OCI-LY7 (cell line): Measurements from ENCODE around the gene ATP2A2. TPM values are rescaled to one million over a fixed set of nuclear protein-coding genes. Genes with fewer than 3 reads are reported as not detected.

Source experiments
- BruUV-seq: library from RNA; stranded (reverse); fragments of 400-500 nt; replicated peaks from 2 replicates; lab custom pipeline; 2021; lab: Mats Ljungman, UMichigan
- CTCF ChIA-PET: fragments of 300-600 bp; sonication (Branson Sonifier 250); formaldehyde crosslinking; loops from one replicate; lab custom pipeline; 2022; ENCODE audit warnings: antibody characterized with exemption; ENCODE audit not compliant: unreplicated experiment; lab: Charles Lee
- POLR2A ChIA-PET: fragments of 300-600 bp; sonication (Branson Sonifier 250); formaldehyde crosslinking; loops from one replicate; lab custom pipeline; 2022; ENCODE audit warnings: antibody characterized with exemption; lab: Charles Lee
- DNase-seq: peaks from one replicate; pipeline ENCODE4 v3.0.0-alpha.2; 2015; ENCODE audit warnings: low spot score
- H2AFZ ChIP-seq: fragments of 200-600 bp; sonication (generic), shearing (Covaris generic); 2 replicates; pipeline ENCODE4 v1.6.1; 2014; ENCODE audit warnings: mild to moderate bottlenecking, antibody characterized with exemption, low read length, moderate library complexity
- H3K27ac ChIP-seq: fragments of 200-600 bp; sonication (generic); 2 replicates; pipeline ENCODE4 v1.5.1; 2014; ENCODE audit warnings: mixed run types, low read depth, mild to moderate bottlenecking, moderate library complexity, low read length, inconsistent platforms; ENCODE audit not compliant: poor library complexity, severe bottlenecking
- H3K36me3 ChIP-seq: fragments of 200-600 bp; sonication (generic); 2 replicates; pipeline ENCODE4 v1.6.1; 2014; ENCODE audit warnings: mild to moderate bottlenecking, antibody characterized with exemption, low read length, moderate library complexity, mixed read lengths; ENCODE audit not compliant: insufficient read depth
- H3K4me1 ChIP-seq: fragments of 200-600 bp; sonication (generic); 2 replicates; pipeline ENCODE4 v1.5.1; 2014; ENCODE audit warnings: mild to moderate bottlenecking, low read length; ENCODE audit not compliant: insufficient read depth, poor library complexity, severe bottlenecking
- H3K4me2 ChIP-seq: fragments of 200-600 bp; sonication (generic); 2 replicates; pipeline ENCODE4 v1.6.1; 2014; ENCODE audit warnings: mild to moderate bottlenecking, low read length
- H3K4me3 ChIP-seq: fragments of 200-600 bp; sonication (generic); 2 replicates; pipeline ENCODE4 v1.5.1; 2014; ENCODE audit warnings: mild to moderate bottlenecking, low read depth, low read length; ENCODE audit not compliant: poor library complexity, severe bottlenecking
- H3K79me2 ChIP-seq: fragments of 200-600 bp; sonication (generic); 2 replicates; pipeline ENCODE4 v1.6.1; 2016; ENCODE audit warnings: low read depth, mild to moderate bottlenecking, low read length, moderate library complexity, mixed read lengths; ENCODE audit not compliant: insufficient read depth
- H3K9me2 ChIP-seq: fragments of 200-600 bp; sonication (generic); 2 replicates; pipeline ENCODE4 v1.6.1; 2016; ENCODE audit warnings: mild to moderate bottlenecking, low read length, mixed read lengths; ENCODE audit not compliant: insufficient read depth
- H3K9me3 ChIP-seq: fragments of 200-600 bp; sonication (generic); 2 replicates; pipeline ENCODE4 v1.6.1; 2014; ENCODE audit warnings: mild to moderate bottlenecking, mixed run types, low read length, mixed read lengths
- H4K20me1 ChIP-seq: fragments of 200-600 bp; sonication (generic); 2 replicates; pipeline ENCODE4 v1.6.1; 2014; ENCODE audit warnings: mild to moderate bottlenecking, antibody characterized with exemption, low read length, moderate library complexity, mixed read lengths; ENCODE audit not compliant: insufficient read depth
- EZH2phosphoT487 ChIP-seq: fragments of 200-600 bp; sonication (generic); IDR thresholded peaks from 2 replicates; pipeline ENCODE4 v1.6.1; 2018; ENCODE audit warnings: low read depth, borderline replicate concordance, mild to moderate bottlenecking, mixed run types, antibody characterized with exemption, low read length, moderate library complexity, mixed read lengths
- intact Hi-C: fragments of 100-400 bp; cut with micrococcal nuclease; formaldehyde crosslinking; loops from one replicate; pipeline ENCODE4 v1.10.0; 2022; ENCODE audit not compliant: unreplicated experiment
- total RNA-seq, 2 experiments: library from RNA; depleted of rRNA in 1 of 2; stranded (reverse); fragments of >200 nt in 1 of 2; shearing (Covaris generic) in 1 of 2; gene quantifications; 2 replicates each; pipeline ENCODE4 v1.2.3, GENCODE V29; 2014 to 2022
- TF ChIP-seq, protein P1 (sequence below): fragments of 200-600 bp; sonication (generic); conservative IDR thresholded peaks from 2 replicates; pipeline ENCODE4 v1.5.1; 2014; ENCODE audit warnings: mild to moderate bottlenecking, antibody characterized with exemption, low read length, moderate library complexity, mixed read lengths

The ATP2A2 gene
- total RNA-seq, 2 experiments from 2014 or later: 93.5 to 178 TPM

- Histone ChIP-seq H3K4me2 (no peak overlapping the region), H3K36me3 (no peaks in the 10 kb centered on the region), H3K4me1 (peaks cover 5% of the 10 kb centered on the region), H3K9me3 (no peaks in the 10 kb centered on the region), H4K20me1 (no peaks in the 10 kb centered on the region), H2AFZ (no peak overlapping the region), H3K79me2 (no peaks in the 10 kb centered on the region), H3K9me2 (no peaks in the 10 kb centered on the region), H3K27ac (no peak overlapping the region), H3K4me3 (no peak overlapping the region)
- DNase-seq: no peak
- no peak for TF ChIP-seq EZH2phosphoT487
- TF ChIP-seq, protein P1, sequence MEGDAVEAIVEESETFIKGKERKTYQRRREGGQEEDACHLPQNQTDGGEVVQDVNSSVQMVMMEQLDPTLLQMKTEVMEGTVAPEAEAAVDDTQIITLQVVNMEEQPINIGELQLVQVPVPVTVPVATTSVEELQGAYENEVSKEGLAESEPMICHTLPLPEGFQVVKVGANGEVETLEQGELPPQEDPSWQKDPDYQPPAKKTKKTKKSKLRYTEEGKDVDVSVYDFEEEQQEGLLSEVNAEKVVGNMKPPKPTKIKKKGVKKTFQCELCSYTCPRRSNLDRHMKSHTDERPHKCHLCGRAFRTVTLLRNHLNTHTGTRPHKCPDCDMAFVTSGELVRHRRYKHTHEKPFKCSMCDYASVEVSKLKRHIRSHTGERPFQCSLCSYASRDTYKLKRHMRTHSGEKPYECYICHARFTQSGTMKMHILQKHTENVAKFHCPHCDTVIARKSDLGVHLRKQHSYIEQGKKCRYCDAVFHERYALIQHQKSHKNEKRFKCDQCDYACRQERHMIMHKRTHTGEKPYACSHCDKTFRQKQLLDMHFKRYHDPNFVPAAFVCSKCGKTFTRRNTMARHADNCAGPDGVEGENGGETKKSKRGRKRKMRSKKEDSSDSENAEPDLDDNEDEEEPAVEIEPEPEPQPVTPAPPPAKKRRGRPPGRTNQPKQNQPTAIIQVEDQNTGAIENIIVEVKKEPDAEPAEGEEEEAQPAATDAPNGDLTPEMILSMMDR: no peak
- ChIA-PET CTCF (interaction anchor here (1.0 kb wide), 1 partner anchor 35 kb away, joined by 3 read pairs; no protein-coding TSS in a partner anchor), POLR2A (interaction anchor here (0.6 kb wide), 3 partner anchors 9 to 61 kb away, joined by 3 to 6 read pairs (median 5); no protein-coding TSS in a partner anchor)
- intact Hi-C loops: loop anchor here (1.0 to 5.0 kb wide), 2 partner anchors 145 to 198 kb away; partner anchors contain the start of gene C12orf76
- BruUV-seq: no TSS peak
Observed at GRCh38 chr12:110244829-110245228, 36.2 kb upstream of the ATP2A2 start.

GRCh38 chr12:110245369-110245772 is 35.7 kb upstream of the ATP2A2 start:
- no peaks in the 10 kb centered on the region for H4K20me1 ChIP-seq
- no peak for TF ChIP-seq EZH2phosphoT487
- TF ChIP-seq, protein P1: peak; percentile 86
- DNase-seq: peak; percentile 68
- 0 out of 2 replicates have a peak overlapping the region, but pooled peaks have one; percentile 21 for H3K4me2 ChIP-seq
- H3K9me2 ChIP-seq: no peaks in the 10 kb centered on the region
- H3K9me3 ChIP-seq: no peaks in the 10 kb centered on the region
- CTCF ChIA-PET: no interaction called here
- no TSS peak for BruUV-seq
- no peak overlapping the region for H2AFZ ChIP-seq
- H3K27ac ChIP-seq: no peak overlapping the region
- H3K4me3 ChIP-seq: no peak overlapping the region
- no peaks in the 10 kb centered on the region for H3K36me3 ChIP-seq
- H3K79me2 ChIP-seq: no peaks in the 10 kb centered on the region
- peaks cover 5% of the 10 kb centered on the region for H3K4me1 ChIP-seq
- POLR2A ChIA-PET: no interaction called here
- intact Hi-C loops: loop anchor here (1.0 to 5.0 kb wide), 2 partner anchors 145 to 198 kb away; partner anchors contain the start of gene C12orf76

DNA sequence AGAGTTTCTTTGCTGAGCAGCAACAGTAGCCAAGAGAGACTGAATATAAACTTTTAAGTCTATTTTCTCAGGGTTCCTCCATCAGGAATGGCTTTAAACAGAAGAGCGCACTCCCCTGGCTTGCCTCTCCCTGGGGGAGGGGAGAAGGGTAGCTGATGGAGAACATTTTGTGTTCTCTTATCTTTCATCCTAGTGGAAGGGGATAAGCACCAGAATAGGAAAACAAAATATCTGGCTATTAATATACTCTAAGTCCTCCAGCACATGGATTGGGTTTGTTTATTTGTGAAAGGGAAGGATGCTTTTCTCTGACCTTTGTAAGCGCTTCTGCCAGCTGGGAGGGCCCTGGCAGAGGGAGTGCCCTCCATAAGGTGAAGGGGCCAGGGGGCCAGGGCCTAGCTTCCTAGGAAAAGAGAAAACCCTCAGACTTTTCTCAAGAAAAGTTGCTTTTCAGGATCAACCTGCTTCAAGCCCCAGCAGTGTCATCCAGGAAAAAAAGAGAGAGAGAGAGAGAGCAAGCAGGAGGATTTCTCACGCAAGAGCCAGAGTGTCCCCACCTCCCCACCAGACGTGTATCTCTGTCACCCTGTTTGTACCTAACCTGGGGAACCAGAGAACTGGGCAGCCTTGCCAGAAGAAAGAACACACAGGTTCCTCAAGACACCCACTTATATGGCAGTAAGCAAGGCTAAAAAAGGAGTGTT is 34.3 kb upstream of the ATP2A2 start:
- TF ChIP-seq, protein P1: no peak
- no peak for TF ChIP-seq EZH2phosphoT487
- no peak overlapping the region for H3K4me3 ChIP-seq
- H3K79me2 ChIP-seq: no peaks in the 10 kb centered on the region
- no peaks in the 10 kb centered on the region for H3K9me2 ChIP-seq
- H3K27ac ChIP-seq: no peak overlapping the region
- H2AFZ ChIP-seq: no peak overlapping the region
- no peaks in the 10 kb centered on the region for H4K20me1 ChIP-seq
- DNase-seq: no peak
- CTCF ChIA-PET: no interaction called here
- H3K4me1 ChIP-seq: peaks cover 5% of the 10 kb centered on the region
- H3K4me2 ChIP-seq: no peak overlapping the region
- POLR2A ChIA-PET: no interaction called here
- BruUV-seq: no TSS peak
- intact Hi-C loops: loop anchor here (5.0 kb wide), 1 partner anchor 199 kb away; the partner anchor contains the start of gene C12orf76
- no peaks in the 10 kb centered on the region for H3K36me3 ChIP-seq
- H3K9me3 ChIP-seq: no peaks in the 10 kb centered on the region
